HG03039 (cell line): ENCODE data around the gene RBM47.
A peak's percentile ranks its signal among the peaks of the same experiment; 100 is the strongest.
"Not testable (repeated sequence)": the region's sequence is repeated elsewhere in the genome, so short reads cannot be mapped to it uniquely, and the experiment has no call there.

Experiments used
- ATAC-seq: cut with Tn5 transposase; IDR thresholded peaks from one replicate; pipeline ENCODE4 v1.9.1; 2021; ENCODE audit warnings: mild to moderate bottlenecking, moderate library complexity; ENCODE audit not compliant: unreplicated experiment

Gene RBM47

DNA sequence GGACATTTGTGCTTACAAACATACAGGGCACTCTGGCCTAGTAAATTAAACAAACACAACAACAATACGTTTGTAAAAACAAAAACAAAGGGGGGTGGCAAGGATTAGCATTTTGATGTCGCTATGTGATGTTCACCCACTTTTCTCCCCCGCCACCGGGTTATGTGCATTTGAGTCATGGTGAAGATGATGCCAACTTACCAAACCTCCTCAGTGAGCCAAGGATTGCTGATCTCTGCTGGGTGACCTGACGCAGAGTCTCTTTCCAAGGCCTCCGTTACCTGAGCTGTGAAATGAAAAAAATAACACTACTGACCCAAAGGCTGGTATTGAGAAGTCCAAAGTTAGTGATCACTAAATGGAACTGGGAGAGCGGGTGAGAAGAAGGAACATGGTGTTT, 85.4 kb downstream of the RBM47 start:
- ATAC-seq, result no peak

DNA sequence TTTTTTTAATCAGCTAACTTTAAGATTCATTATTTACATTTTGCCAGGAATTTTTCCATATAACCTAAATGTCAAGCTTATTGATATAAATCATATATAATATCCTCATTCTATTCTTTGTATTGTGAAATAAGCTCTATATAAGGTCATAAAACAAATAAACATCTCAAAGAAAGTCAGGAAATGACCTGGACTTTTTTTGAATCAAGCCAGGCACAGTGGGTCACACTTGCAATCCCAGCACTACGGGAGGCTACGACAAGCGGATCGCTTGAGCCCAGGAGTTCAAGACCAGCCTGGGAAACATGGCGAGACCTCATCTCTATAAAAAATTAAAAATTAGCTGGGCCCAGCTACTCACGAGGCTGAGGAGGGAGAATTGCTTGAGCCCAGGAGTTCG, 88.9 kb downstream of the RBM47 start:
- no peak for ATAC-seq

DNA sequence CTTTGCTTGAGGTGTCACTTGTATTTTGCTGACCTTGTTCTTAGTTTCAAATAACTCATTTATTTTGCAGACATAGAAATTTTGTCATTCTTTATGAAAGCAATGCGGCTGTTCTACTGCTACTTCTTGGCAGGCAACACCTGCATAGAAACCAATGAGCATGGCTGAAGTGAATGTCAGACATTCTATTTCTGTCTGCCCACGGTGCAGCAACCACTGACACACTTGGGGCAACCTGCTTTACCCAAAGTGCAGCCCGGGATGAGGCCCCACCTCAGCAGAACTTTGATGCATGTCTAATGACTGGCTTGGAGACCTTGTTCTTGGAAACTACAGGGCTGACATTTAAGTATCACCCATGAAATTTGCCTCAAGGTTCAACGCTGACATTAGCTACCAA, 93.6 kb downstream of the RBM47 start:
- ATAC-seq, result peak; percentile 58

DNA sequence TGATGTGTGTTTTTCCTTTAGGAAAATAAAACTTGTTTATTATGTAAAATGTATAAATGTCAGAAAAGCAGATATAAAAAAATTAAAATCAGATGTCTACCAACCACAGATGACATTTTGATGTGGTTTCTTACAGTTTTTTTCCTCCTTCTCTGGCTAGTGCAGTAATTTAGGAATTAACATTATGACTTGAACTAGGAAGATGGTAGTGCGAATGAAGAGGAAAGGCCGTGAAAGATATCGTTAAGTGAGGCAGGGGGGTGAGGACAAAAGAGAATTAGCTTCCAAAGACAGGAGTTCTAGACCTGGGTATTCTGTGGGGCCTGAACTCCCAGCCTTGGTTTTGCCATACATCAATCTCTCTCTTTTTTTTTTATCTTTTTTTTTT, 98.0 kb downstream of the RBM47 start:
- no peak for ATAC-seq

DNA sequence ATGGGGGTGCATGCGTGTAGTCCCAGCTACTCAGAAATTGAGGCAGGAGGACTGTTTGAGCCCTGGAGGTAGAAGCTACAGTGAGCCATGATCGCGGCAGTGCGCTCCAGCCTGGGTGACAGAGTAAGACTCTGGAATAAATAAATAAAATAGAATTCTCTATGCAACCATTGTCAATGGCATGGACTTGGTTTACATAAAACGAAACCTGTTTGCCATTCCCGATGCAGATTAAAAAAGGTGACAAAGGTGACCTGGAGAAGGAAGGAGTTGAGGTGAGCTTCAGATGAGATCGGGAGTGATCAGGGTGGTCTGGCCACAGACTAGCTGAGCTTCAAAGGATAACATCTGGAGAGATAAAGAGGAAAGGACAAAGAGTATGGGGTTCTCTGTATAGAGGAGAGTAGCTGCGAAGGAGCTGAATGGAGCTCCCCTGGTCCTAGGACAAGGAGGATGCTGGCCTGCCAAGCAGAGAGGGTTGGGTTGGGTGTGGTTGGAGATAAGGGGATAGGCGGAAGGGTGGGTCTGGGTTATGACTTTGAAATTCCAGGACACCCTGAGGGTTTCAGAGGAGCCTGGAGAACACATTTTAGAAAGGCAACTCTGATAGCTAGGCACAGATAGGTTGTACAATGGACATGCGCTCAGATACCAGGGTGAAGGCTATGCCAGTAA, 98.6 kb downstream of the RBM47 start:
- ATAC-seq, result no peak

DNA sequence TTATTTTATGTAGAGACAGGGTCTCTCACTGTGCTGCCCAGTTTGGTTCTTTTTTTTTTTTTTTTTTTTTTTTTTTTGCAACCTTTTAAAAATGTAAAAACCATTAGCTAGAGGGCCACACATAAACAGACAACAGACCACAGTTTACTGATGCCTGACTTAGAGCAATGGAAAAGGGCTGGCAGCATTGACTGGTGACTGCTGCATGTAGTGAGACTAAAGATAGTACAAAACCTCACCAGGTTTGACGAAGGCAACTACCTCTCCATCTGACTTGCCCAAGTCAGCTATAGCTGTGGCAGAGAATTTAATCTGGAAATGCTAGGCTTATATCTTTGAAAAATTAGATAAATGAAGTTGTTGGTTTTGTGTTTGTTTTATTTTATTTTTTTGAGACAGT, 102.9 kb downstream of the RBM47 start:
- no peak for ATAC-seq

DNA sequence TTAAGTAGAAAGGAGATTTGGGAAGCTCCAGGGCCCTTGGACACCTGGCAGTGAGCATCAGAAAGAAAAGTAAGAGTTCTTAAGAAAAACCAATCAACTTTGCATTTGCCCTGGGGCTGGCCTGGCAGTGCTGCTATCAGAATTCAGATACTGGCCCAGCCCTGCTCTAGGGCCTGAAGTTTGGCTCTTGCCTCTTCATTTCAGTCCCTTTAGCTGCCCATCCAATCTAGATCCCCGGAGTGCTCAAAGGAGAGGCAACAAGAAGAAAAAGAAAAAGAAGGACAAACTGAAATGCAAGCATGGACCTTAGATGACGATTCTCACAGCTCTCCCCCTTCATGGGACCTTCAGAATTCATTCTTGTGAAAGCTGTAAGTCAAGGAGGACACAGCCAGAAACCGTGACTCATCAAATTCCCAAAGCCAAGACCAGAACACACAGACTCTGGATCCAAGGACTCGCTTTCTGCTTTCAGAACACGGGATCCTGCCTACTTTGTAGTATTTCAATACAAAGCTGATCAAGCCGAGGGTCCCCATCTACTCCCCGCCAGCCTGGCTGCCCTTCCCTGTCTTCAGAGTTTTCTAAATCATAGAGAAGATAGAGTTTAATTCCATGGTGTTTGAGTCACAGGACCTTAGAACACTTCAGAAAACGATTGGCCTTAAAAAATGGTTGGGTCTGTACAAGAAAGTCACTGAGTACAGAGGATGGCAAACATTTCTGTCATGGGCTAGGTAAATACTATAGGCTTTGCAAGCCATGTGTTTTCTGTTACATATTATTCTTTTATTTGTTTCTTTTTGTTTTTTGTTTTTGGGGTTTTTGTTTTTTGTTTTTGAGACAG, 103.7 kb downstream of the RBM47 start:
- ATAC-seq, result no peak

DNA sequence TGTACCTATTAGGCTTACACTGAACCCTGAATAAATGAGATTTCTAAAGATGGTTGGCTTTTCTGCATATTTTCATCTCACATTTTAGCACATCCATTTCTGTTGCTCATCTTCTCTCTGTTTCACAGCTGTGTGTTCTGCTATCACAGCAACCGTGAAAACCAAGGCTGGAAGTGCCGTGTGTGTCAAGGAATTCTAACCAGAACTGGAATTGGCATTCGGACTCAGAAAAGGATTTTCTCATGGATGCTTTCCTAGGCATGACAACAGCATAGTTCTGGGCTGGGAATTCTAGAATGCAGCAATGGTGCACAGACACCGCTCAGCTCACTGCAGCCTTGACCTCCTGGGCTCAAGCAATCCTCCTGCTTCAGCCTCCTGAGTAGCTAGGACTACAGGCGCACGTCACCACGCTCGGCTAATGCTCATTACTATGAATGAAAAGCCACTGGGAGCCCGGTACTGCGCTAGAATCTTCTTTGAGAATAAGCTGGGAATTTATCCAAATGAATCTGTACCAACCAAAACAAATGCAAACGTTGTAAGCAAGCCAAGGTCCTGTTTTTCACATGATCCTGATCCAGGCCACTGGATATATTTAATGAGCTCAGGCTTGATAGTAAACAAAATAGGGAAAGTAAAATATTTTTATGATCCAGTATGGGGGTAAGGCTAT, 105.2 kb downstream of the RBM47 start:
- ATAC-seq, result no peak

DNA sequence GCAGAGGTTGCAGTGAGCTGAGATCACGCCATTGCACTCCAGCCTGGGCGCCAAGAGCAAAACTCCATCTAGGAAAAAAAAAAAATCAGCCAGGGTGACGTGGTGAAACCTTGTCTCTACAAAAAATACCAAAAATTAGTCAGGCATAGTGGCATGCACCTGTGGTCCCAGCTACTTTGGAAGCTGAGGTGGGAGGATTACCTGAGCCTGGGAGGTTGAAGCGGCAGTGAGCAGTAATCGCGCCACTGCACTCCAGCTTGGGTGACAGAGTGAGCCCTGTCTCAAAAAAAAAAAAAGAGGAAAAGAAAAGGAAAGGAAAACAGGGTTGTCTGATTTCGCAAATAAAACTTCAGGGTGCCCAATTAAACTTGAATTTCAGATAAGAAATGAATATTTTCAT, 106.1 kb downstream of the RBM47 start:
- no peak for ATAC-seq

DNA sequence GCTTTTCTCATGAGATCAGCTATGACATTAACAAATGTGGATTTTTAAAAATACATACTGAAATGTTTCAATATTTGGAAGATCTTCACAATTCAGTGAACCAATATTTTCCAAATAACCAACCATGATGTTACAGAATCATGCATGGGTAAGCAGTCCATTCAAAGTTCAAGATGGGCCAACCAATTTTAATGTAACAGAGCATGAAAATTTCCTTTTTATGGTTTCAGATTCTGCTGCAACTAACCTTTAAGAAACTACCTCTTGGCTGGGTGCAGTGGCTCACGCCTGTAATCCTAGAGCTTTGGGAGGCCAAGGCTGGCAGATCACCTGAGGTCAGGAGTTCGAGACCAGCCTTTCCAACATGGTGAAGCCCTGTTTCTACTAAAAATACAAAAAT, 107.7 kb downstream of the RBM47 start:
- no peak for ATAC-seq

DNA sequence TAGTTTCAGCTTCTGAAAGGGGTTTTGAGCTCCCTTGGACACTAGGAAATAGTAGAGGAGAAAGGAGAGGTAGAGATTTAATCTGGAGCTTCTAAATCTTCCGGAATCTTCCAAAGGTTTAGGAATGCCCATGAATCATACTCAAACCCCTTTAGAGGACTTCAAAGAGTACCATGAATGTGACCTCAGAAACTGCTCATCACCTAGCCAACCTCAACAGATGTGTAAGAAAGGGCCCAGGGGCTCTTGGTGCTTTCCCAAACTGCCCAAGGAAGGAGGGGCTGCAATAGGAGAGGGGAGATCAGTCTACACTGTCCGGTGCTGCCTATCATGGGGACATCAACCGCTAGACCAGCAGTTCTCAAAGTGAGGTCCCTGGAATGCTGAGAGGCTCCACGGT, 109.1 kb downstream of the RBM47 start:
- no peak for ATAC-seq

DNA sequence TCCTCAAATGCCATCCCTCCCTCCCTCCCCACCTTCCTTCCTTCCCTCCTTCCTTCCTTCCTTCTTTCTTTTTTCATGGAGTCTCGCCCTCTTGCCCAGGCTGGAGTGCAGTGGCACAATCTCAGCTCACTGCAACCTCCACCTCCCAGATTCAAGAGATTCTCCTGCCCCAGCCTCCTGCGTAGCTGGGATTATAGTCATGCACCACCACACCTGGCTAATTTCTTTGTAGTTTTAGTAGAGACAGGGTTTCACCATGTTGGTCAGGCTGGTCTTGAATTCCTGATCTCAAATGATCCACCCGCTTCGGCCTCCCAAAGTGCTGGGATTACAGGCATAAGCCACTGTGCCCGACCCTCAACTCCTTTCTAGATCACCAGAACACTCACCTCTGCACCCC, 112.6 kb downstream of the RBM47 start:
- not testable (repeated sequence) for ATAC-seq

DNA sequence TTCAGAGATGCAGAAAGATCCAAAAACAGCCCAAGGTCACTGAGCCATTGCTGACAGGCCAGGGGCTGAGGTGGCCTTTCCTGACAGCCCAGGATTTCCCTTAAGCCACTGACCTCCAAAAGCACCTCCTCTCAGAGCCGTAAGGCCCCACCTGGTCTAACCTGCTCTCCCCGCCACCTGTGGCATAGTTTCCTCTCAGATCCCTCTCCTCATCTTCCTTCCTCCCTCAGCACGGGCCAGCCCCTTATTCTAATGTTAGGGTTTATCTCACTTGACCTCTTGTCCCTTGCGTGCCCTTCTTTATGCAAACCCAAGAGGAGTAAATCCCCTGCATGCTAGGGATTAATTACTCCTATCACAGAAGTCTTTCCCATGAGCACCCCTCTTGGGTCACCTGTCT, 113.0 kb downstream of the RBM47 start:
- ATAC-seq, result no peak

DNA sequence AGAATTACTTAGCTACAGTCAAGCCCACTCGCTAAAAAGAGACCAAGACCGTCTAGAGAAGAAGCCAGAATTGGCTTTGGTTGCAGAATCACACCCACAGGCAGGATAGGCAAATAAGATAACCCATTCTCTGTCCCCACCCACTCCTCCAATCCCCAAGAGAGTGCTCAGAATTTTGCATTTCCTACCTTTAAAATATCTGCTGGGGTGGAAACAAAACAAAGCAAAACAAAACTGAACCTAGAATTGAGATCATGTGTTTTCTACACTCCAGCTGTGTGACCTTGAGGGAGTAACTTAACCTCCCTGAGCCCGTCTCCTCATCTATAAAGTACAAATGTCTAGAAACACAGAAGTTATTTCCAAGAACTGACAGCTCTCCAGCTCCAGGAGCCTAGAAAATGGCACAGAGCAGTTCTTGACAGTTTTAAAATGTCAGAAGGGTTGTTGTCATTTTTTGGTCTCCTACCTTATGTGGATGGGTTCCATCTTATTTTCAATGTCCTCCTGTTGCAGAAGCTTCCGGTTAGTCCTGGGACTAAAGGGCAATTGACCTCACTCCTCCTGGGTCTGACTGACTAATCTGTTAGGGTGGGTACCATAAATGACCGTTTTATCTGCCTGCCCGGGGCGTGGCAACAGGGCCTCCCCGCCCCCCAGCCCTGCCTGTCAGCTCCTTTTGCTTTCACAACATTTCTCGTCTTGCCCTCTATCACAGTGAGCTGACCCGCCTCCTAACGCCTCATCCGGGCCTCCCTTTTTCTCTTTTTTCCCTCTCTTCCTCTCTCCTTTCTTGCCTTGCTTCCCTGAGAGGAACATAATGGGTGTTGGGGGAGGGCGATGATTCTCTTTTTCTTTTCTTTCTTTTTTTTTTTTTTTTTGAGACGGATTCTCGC, 114.0 kb downstream of the RBM47 start:
- ATAC-seq, result peak; percentile 80

DNA sequence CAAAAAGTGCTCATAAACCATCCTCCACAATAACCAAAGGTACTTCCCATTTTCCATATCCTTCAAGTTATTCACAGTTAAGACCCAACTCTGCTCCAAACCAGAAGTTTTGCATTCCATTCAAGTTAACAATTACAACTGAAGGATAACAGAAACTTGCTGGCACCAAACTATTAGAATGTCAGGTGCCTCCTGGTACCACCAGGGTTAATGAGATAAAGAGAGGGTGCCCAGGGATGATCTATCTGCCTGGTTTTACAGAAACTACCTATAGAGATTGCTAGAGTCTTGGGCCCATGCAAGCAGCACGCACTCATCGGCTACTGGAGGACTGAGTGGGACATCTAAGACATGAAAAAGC, 114.6 kb downstream of the RBM47 start:
- no peak for ATAC-seq

DNA sequence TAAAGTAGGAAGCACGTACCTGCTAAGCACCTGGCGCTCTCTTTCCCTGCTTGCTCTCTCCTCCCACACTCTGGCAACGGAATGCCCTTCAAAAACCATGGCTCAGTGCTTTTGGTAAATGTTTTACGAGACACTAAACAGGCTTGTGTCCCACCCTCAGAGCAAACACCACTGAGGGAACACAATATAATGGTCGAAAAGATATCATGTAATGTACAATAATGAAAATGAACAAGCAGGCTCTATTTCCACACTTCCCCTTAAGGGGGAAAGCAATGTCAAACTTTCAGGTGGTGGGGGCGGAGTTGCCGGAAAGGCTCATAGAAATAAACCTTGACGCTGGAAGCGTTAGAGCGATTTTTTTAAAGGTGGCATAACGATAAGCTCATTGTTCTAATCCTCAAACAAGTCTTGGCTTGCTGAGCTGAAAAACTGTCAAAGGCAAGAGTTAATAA, 115.1 kb downstream of the RBM47 start:
- ATAC-seq, result no peak

DNA sequence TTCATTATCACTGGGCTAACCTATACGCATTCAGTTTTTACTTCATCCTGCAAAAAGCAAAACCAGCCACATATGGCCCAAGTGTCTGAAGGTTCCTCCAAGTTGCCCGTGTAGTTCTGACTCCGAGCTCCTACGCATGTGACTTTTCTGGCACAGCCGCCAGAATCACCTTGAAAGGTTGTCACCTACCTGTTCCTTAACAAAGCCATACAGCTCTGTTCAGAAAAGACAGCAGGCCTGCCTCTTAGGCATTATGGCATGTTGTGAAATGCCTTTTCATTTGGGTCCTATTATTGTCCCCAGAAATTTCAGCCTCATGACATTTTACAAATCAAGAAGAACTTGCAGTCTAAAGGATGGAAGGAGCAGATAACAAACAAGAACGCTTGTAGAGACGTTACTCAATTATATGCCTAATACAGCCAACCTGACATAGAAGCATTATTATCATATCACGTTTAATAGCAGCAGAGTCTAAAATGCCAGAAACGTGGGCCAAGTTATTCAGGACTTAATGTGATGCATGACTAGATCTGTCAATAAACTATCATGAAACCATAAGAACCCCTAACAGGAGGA, 118.5 kb downstream of the RBM47 start:
- no peak for ATAC-seq

DNA sequence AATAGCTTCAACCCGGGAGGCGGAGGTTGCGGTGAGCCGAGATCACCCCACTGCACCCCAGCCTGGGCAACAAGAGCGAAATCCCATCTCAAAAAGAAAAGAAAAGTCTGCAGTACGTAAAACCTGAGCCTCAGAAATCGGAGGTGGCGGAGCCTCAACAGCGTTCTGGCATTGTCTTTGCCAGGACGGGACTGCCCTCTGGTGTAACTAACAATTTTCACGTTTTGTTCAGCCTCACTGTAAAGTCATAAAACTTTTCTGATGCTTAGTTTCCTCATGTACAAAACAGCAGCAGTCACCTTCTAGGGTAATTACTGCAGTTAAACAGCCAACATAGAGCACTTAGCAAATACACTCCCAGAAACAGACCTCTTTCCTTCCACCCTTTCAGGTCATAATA, 121.7 kb downstream of the RBM47 start:
- no peak for ATAC-seq

DNA sequence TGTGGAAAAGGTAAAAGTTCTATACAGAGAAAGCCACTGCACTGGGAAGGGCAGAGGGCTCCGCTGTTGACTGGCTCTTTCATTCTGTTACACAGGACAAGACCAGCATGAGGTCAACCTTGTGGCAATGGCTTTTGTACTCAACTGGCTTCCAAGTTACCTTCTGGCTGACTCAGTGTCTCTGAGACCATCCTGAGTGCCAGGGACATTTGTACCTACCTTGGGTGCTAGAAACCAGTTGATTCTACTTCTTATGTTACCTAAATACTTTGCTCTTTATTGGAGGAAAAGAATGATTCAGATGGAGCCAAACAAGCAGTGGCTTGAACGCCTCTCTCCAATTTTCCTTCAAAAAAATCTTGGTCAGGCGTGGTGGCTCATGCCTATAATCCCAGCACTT, 123.2 kb downstream of the RBM47 start:
- ATAC-seq, result no peak

DNA sequence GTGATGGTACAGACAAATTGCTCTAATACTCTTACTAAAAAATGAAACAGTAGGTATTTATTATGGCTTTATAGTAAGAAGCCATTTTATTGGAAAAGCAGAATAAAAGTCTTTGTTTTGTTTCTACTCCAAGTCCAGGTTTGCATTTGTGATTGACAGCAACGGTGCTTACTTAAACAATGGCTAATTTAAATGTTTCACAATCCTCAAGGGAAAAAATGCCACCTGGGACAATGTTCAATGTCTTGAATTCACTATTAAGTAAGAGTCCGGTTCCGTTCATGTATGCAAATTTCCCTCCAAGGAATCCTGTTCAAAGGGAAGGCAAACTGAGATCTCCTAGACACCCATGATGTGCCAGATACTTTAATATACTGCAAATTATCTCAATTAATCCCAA, 123.6 kb downstream of the RBM47 start:
- no peak for ATAC-seq

DNA sequence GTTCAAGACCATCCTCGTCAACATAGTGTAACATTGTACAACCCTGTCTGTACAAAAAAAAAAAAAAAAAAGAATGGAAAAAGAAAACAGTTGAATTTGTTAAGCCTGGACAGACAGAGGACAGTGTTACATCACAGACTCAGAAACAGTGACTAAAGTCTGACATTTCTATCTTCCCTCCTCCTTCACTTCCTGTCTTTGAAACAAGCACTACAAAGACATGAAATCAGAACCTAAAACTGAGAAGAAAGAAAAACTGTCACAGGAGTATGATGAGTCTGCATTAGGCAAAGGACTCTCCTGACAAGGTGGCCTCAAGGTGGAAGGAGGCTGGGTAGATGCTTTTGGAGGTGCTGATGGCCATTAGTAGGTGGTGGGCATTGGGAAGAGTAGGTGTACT, 126.7 kb downstream of the RBM47 start:
- ATAC-seq, result no peak
